ENCODE data around the gene PACSIN3. TPM values are rescaled to one million over a fixed set of nuclear protein-coding genes. Genes with fewer than 3 reads are reported as not detected.

The PACSIN3 gene
- polyA plus RNA-seq, 1 donor (not counting 4 experiments of a cell fraction or from before 2014, with no cell fraction given): 28.1 TPM

DNA sequence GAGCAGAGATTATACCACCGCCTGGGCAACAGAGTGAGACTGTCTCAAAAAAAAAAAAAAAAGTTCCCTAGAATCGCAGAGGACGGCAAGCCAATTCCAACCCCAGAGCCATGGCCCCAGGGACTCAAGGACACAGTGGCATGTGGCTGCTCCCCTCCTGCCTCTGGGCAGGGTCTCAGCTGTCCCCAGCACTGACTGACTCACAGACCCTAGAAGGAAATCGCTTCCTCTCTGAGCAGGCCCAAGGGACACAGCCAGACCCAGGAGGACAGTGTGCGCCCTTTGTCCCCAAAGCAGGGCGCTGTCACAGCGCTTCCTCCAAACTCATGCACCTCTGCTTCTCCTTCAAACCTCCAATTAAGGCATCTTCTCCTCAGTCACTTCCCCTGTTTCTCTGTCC lies 2.3 kb downstream of the PACSIN3 start:
- peaks cover 2% of the 10 kb centered on the region for H3K9me1 ChIP-seq (ENCODE audit: control insufficient read depth, extremely low read depth, insufficient read depth, low read length)
- no peak for TF ChIP-seq EZH2 (IDR thresholded peaks at IDR 0.05; ENCODE audit: low read length)
- TF ChIP-seq, protein P1, sequence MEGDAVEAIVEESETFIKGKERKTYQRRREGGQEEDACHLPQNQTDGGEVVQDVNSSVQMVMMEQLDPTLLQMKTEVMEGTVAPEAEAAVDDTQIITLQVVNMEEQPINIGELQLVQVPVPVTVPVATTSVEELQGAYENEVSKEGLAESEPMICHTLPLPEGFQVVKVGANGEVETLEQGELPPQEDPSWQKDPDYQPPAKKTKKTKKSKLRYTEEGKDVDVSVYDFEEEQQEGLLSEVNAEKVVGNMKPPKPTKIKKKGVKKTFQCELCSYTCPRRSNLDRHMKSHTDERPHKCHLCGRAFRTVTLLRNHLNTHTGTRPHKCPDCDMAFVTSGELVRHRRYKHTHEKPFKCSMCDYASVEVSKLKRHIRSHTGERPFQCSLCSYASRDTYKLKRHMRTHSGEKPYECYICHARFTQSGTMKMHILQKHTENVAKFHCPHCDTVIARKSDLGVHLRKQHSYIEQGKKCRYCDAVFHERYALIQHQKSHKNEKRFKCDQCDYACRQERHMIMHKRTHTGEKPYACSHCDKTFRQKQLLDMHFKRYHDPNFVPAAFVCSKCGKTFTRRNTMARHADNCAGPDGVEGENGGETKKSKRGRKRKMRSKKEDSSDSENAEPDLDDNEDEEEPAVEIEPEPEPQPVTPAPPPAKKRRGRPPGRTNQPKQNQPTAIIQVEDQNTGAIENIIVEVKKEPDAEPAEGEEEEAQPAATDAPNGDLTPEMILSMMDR (optimal IDR thresholded peaks at IDR 0.05 in 1 of 3, IDR thresholded peaks at IDR 0.05 in 1 of 3, conservative IDR thresholded peaks at IDR 0.05 in 1 of 3; ENCODE audit: extremely low read depth in 1 of 3, insufficient read depth in 2 of 3, low read length in 3 of 3): no peak
- peak overlapping the region; percentile 10 for H3K4me2 ChIP-seq (ENCODE audit: control insufficient read depth, extremely low read depth, insufficient read depth, low read depth, low read length)
- FAIRE-seq (no peak), DNase-seq (ENCODE audit: low read depth, low spot score) (no peak)
- no peaks in the 10 kb centered on the region for H3K27me3 ChIP-seq (ENCODE audit: control insufficient read depth, extremely low read depth, insufficient read depth, low read length)
- no peak overlapping the region for H3K4me3 ChIP-seq (ENCODE audit: control insufficient read depth in 2 of 3, extremely low read depth in 1 of 3, insufficient read depth in 2 of 3, low read depth in 1 of 3, low read length in 3 of 3)
- peaks cover 20 to 22% of the 10 kb centered on the region in 2 experiments for H3K36me3 ChIP-seq (ENCODE audit: control insufficient read depth in 2 of 2, extremely low read depth in 1 of 2, insufficient read depth in 2 of 2, low read length in 2 of 2)
- no peak overlapping the region for H2AFZ ChIP-seq (ENCODE audit: control insufficient read depth, low read length)
- no peak overlapping the region for H3K27ac ChIP-seq (ENCODE audit: control insufficient read depth, insufficient read depth, low read length)
- H3K4me1 ChIP-seq (ENCODE audit: control insufficient read depth, extremely low read depth, insufficient read depth, low read length): peaks cover 18% of the 10 kb centered on the region
- no peaks in the 10 kb centered on the region for H4K20me1 ChIP-seq (ENCODE audit: control insufficient read depth, extremely low read depth, insufficient read depth, low read length)
- no peak overlapping the region for H3K9ac ChIP-seq (ENCODE audit: control insufficient read depth, extremely low read depth, insufficient read depth, low read length)
- no peaks in the 10 kb centered on the region for H3K9me3 ChIP-seq (ENCODE audit: control insufficient read depth, low read depth, low read length)
- dilution Hi-C loops (cut with MboI; ENCODE audit: extremely low pct_ligation_motif_present, low sequenced_read_pairs): no loop called here
- peaks cover 37% of the 10 kb centered on the region for H3K79me2 ChIP-seq (ENCODE audit: control insufficient read depth, insufficient read depth, low read length)

DNA sequence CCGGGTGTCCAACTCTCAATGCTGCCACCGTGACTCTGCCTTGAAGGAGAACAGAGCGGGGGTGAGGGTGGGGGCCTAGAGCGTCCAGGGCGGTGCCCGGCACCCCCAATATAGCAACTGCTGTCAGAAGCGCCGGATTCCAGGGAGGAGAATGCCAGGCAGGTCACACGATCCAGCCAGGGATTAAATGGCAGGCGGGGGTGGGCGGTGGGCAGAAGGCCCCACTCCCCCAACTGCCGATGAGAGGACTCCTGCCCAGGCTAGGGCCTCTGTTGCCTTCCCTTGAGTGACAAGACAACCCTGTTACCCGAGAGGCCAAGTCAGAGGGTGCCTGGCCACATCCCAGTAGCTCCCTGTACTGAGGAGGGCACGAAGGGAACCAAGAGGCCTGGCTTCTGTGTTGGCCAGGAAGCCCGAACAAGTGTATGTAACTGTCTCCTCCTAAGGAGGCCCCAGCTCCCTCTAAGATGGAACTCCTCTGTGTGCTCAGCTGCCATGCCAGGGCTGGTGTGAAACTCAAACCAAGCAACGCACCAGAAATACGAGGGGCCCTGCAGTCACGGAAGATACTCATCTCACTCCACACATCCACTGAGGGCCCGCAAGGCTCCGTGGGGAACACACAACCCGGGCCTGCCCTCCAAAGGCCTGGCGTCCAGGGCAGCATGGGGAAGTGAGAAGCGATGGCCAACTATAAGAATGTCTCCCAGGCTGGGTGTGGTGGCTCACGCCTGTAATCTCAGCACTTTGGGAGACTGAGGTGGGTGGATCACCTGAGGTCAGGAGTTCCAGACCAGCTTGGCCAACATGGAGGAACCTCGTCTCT lies 3.0 kb downstream of the PACSIN3 start:
- Histone ChIP-seq H2AFZ (ENCODE audit: control insufficient read depth, low read length) (no peak overlapping the region), H3K9me3 (ENCODE audit: control insufficient read depth, low read depth, low read length) (no peaks in the 10 kb centered on the region), H3K4me2 (ENCODE audit: control insufficient read depth, extremely low read depth, insufficient read depth, low read depth, low read length) (no peak overlapping the region), H3K79me2 (ENCODE audit: control insufficient read depth, insufficient read depth, low read length) (peaks cover 37% of the 10 kb centered on the region), H3K27ac (ENCODE audit: control insufficient read depth, insufficient read depth, low read length) (no peak overlapping the region), H4K20me1 (ENCODE audit: control insufficient read depth, extremely low read depth, insufficient read depth, low read length) (no peaks in the 10 kb centered on the region), H3K4me3 (ENCODE audit: control insufficient read depth in 2 of 3, extremely low read depth in 1 of 3, insufficient read depth in 2 of 3, low read depth in 1 of 3, low read length in 3 of 3) (no peak overlapping the region), H3K9me1 (ENCODE audit: control insufficient read depth, extremely low read depth, insufficient read depth, low read length) (peaks cover 2% of the 10 kb centered on the region), H3K27me3 (ENCODE audit: control insufficient read depth, extremely low read depth, insufficient read depth, low read length) (no peaks in the 10 kb centered on the region), H3K4me1 (ENCODE audit: control insufficient read depth, extremely low read depth, insufficient read depth, low read length) (peaks cover 16% of the 10 kb centered on the region), H3K9ac (ENCODE audit: control insufficient read depth, extremely low read depth, insufficient read depth, low read length) (no peak overlapping the region), H3K36me3 (ENCODE audit: control insufficient read depth in 2 of 2, extremely low read depth in 1 of 2, insufficient read depth in 2 of 2, low read length in 2 of 2) (peaks cover 24 to 25% of the 10 kb centered on the region in 2 experiments)
- no peak for TF ChIP-seq EZH2 (IDR thresholded peaks at IDR 0.05; ENCODE audit: low read length)
- dilution Hi-C loops (cut with MboI; ENCODE audit: extremely low pct_ligation_motif_present, low sequenced_read_pairs): no loop called here
- no peak for FAIRE-seq
- DNase-seq (ENCODE audit: low read depth, low spot score): no peak
